BLaER1 treated with 17β-estradiol and CSF1 and Interleukin-3, amounts not matched to agents 10 nM and 100 nM (cell line): ENCODE measurements around the gene RASSF5.

ENCODE experiments used
- H3K27ac ChIP-seq, 11 experiments: shearing (Covaris generic); formaldehyde crosslinking; 2 replicates each; pipeline ENCODE4 v1.8.1; 2022
- H3K27me3 ChIP-seq, 11 experiments: shearing (Covaris generic); formaldehyde crosslinking; 2 replicates each; pipeline ENCODE4 v1.8.1; 2022
- H3K36me3 ChIP-seq, 11 experiments: shearing (Covaris generic); formaldehyde crosslinking; 2 replicates each; pipeline ENCODE4 v1.8.1; 2022
- H3K4me1 ChIP-seq, 10 experiments: shearing (Covaris generic); formaldehyde crosslinking; 2 replicates each; pipeline ENCODE4 v1.8.1; 2022
- H3K4me2 ChIP-seq, 11 experiments: shearing (Covaris generic); formaldehyde crosslinking; 2 replicates each; pipeline ENCODE4 v1.8.1; 2022
- H3K4me3 ChIP-seq, 10 experiments: shearing (Covaris generic); formaldehyde crosslinking; 2 replicates each; pipeline ENCODE4 v1.8.1; 2022
- H3K9ac ChIP-seq, 11 experiments: shearing (Covaris generic); formaldehyde crosslinking; 2 replicates each; pipeline ENCODE4 v1.8.1; 2022
- H3K9me3 ChIP-seq, 11 experiments: shearing (Covaris generic); formaldehyde crosslinking; replicated peaks in 1 of 11; 2 replicates each; pipeline ENCODE4 v1.8.1; 2022
- H4K20me1 ChIP-seq, 11 experiments: shearing (Covaris generic); formaldehyde crosslinking; 2 replicates each; pipeline ENCODE4 v1.8.1; 2022
- Cebpa-rat ChIP-seq, 11 experiments: shearing (Covaris generic); IDR thresholded peaks; 2 replicates each; pipeline ENCODE4 v1.8.1; 2022

Gene RASSF5

DNA sequence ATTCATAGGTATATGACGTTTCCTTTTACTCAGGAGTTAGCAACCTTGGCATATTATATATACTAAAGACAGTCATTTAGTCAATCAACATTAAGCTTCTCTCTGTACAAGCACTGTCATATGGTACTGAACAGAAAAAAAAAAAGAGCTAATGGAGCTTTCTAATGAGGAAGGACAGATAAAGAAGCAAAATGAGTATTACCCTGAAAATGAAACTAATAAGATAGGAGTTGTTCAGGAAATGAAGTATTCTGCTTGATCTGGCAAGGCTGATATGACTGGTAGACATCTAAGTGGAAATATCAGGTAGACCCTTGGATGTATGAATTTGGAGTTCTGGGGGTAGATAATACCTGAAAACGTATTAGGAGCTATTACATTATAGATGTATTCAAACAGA lies 41.4 kb upstream of the RASSF5 start:
- Histone ChIP-seq H3K4me1 (peaks cover 71 to 91% (median 82%) of the 10 kb centered on the region in 10 experiments), H3K4me2 (peak overlapping the region; percentile 78 to 99 (median 97); a peak in 21 of 22 replicates)
- TF ChIP-seq Cebpa-rat (IDR thresholded peaks at IDR 0.05), result no peak

DNA sequence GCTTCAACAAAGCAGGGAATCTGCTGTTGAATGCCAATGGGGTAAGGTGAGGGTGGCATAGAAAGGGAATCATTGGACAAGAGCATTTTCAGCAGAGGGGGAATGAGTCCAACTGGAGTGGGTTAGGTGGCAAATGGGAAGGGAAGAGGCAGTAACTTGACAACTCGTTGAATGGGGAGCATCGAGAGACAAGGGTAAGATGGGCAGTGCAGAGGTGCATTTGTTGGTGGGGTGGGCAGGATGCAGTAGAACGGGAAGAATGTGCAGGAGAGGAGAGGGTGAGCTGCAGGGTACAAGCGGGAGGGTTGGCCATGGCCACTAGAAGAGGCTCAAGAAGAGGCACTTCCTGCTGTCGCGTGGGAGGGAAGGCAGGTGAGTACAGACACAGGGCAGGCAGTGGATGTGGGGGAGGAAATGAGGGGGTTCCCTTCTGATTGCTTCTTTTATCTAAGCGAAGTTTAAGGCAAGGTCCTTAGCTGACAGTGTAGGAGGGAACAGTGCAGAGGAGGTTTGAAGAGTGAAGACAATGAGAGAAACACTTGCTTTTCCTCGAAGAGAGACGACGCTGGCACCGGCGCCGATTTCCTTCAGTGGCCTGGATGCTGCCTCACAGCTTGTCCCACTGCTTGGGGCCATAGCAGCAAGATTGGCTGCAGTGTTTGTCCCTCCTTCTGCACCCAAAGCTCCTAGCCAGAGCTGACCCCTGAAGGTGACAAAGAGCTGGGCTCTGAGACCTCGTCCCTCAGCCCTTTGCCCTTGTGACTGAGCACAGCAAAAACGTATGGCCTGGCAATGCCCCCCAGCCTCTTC lies 40.3 kb upstream of the RASSF5 start:
- Histone ChIP-seq H3K4me3 (peak overlapping the region in 3 of 10 experiments; percentile 2 to 7 (median 6); a peak in 2 of 20 replicates), H3K4me1 (peaks cover 77 to 91% (median 83%) of the 10 kb centered on the region in 10 experiments), H4K20me1 (peaks cover 0 to 15% (median 0%) of the 10 kb centered on the region in 11 experiments; a peak in 3 of 22 replicates), H3K27me3 (no peaks in the 10 kb centered on the region), H3K9me3 (no peaks in the 10 kb centered on the region), H3K9ac (peak overlapping the region in 9 of 11 experiments; percentile 56 to 92 (median 69); a peak in 17 of 22 replicates), H3K4me2 (peak overlapping the region; percentile 78 to 99 (median 97)), H3K27ac (peak overlapping the region in 10 of 11 experiments; percentile 10 to 95 (median 94); a peak in 20 of 22 replicates), H3K36me3 (peaks cover 17 to 25% (median 21%) of the 10 kb centered on the region in 11 experiments)
- no peak for TF ChIP-seq Cebpa-rat (IDR thresholded peaks at IDR 0.05)

More for the DNA sequence above, 41.4 kb upstream of the RASSF5 start:
- Histone ChIP-seq H3K9me3 (no peaks in the 10 kb centered on the region), H3K4me3 (no peak overlapping the region), H3K27me3 (no peaks in the 10 kb centered on the region), H3K27ac (peak overlapping the region in 9 of 11 experiments; percentile 55 to 95 (median 94); a peak in 17 of 22 replicates), H3K36me3 (peaks cover 24 to 34% (median 28%) of the 10 kb centered on the region in 11 experiments), H3K9ac (no peak overlapping the region), H4K20me1 (peaks cover 0 to 20% (median 0%) of the 10 kb centered on the region in 11 experiments; a peak in 2 of 22 replicates)

DNA sequence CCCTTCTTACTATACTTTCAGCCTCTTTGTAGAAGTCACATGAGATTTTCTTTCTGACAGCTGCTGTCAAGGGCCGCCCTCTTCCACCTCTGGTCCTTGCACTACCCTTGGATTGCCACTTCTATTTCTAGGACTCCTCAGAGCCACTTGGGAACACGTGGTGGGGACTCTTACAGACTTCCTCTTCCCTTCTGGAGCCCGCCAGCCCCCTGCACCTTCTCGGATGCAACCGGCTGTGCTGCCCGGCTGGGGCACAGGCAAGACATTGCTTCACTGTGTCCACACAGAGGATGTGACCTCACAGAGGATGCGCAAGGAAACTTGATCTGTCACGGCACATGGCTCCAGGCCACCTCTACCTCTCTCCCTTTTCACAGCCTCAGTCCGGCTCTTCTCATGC lies 39.4 kb upstream of the RASSF5 start:
- peak overlapping the region; percentile 78 to 99 (median 97) for H3K4me2 ChIP-seq

DNA sequence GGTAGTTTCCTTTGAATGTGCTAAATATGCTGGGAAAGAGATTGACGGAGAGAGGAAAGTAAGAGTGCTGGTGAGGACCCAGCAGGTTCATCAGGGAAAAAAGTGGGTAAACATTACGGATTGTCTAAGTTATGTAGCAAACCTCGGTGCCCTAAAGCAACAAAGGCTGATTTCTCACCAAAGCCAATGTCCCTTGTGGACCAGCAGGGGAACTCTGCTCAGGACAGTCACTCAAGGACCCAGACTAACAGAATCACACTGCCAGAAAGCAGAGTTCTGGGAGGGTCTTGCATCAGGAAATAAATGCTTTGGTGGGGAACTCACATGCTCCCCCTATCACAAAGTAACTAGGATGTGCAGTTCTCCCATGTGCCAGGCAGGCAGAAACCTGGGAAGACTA lies 38.8 kb upstream of the RASSF5 start:
- H3K4me2 ChIP-seq, result peak overlapping the region; percentile 78 to 99 (median 97)
- TF ChIP-seq Cebpa-rat (IDR thresholded peaks at IDR 0.05), result no peak
- H4K20me1 ChIP-seq, result peaks cover 0 to 10% (median 0%) of the 10 kb centered on the region in 11 experiments; a peak in 3 of 22 replicates
- no peak overlapping the region; a peak in 1 of 20 replicates for H3K4me3 ChIP-seq
- peak overlapping the region in 9 of 11 experiments; percentile 63 to 93 (median 89); a peak in 18 of 22 replicates for H3K9ac ChIP-seq
- peaks cover 7 to 17% (median 12%) of the 10 kb centered on the region in 11 experiments; a peak in 21 of 22 replicates for H3K36me3 ChIP-seq
- H3K27ac ChIP-seq, result peak overlapping the region in 10 of 11 experiments; percentile 52 to 95 (median 94); a peak in 20 of 22 replicates
- no peaks in the 10 kb centered on the region for H3K27me3 ChIP-seq
- H3K4me1 ChIP-seq, result peaks cover 89 to 96% (median 91%) of the 10 kb centered on the region in 10 experiments
- no peaks in the 10 kb centered on the region for H3K9me3 ChIP-seq

More for the DNA sequence above, 39.4 kb upstream of the RASSF5 start:
- Histone ChIP-seq H3K9ac (peak overlapping the region in 9 of 11 experiments; percentile 63 to 93 (median 89); a peak in 18 of 22 replicates), H3K4me3 (peak overlapping the region in 3 of 10 experiments; percentile 2 to 7 (median 6); a peak in 1 of 20 replicates), H3K27ac (peak overlapping the region in 10 of 11 experiments; percentile 52 to 95 (median 94); a peak in 20 of 22 replicates), H3K36me3 (peaks cover 11 to 17% (median 14%) of the 10 kb centered on the region in 11 experiments), H3K9me3 (no peaks in the 10 kb centered on the region), H3K27me3 (no peaks in the 10 kb centered on the region), H3K4me1 (peaks cover 86 to 91% (median 90%) of the 10 kb centered on the region in 10 experiments), H4K20me1 (peaks cover 0 to 10% (median 0%) of the 10 kb centered on the region in 11 experiments; a peak in 3 of 22 replicates)
- peak in 10 of 11 experiments; percentile 64 to 99 (median 96); a peak in 19 of 22 replicates for TF ChIP-seq Cebpa-rat (IDR thresholded peaks at IDR 0.05)

DNA sequence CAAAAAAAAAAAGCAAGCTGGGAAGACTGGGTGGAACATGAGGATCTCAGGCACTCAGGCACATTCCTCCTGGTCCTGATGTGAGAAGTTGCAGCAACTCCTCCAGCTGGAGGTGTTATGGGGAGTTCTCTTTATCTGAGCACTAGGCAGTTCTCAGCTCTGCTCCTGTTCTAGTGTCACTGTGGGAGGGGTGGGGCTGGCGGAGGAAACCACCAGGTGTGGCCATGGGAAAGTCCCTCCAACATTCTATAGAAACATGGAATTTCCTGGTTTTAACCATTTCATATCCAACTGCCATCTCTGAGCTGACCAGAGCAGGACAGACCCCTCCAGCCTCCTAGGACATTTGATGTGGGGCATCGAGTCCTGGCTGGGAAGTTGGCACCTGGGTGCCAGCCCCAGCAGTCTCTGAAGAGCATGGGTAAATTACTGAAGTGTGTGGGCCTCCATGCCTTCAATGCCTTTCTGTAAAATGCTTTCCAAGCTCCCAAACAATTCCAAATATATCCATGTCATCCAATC lies 37.9 kb upstream of the RASSF5 start:
- TF ChIP-seq Cebpa-rat (IDR thresholded peaks at IDR 0.05), result no peak
- Histone ChIP-seq H4K20me1 (peaks cover 0 to under 1% (median 0%) of the 10 kb centered on the region in 11 experiments; a peak in 2 of 22 replicates), H3K27ac (peak overlapping the region in 10 of 11 experiments; percentile 49 to 95 (median 94); a peak in 20 of 22 replicates), H3K9ac (peak overlapping the region in 10 of 11 experiments; percentile 86 to 95 (median 90); a peak in 19 of 22 replicates), H3K4me3 (peak overlapping the region; percentile 68 to 95 (median 84); a peak in 17 of 20 replicates), H3K36me3 (peaks cover 6 to 17% (median 14%) of the 10 kb centered on the region in 11 experiments), H3K4me1 (peaks cover 87 to 96% (median 89%) of the 10 kb centered on the region in 10 experiments), H3K27me3 (no peaks in the 10 kb centered on the region), H3K4me2 (peak overlapping the region; percentile 91 to 99 (median 97)), H3K9me3 (no peaks in the 10 kb centered on the region)

DNA sequence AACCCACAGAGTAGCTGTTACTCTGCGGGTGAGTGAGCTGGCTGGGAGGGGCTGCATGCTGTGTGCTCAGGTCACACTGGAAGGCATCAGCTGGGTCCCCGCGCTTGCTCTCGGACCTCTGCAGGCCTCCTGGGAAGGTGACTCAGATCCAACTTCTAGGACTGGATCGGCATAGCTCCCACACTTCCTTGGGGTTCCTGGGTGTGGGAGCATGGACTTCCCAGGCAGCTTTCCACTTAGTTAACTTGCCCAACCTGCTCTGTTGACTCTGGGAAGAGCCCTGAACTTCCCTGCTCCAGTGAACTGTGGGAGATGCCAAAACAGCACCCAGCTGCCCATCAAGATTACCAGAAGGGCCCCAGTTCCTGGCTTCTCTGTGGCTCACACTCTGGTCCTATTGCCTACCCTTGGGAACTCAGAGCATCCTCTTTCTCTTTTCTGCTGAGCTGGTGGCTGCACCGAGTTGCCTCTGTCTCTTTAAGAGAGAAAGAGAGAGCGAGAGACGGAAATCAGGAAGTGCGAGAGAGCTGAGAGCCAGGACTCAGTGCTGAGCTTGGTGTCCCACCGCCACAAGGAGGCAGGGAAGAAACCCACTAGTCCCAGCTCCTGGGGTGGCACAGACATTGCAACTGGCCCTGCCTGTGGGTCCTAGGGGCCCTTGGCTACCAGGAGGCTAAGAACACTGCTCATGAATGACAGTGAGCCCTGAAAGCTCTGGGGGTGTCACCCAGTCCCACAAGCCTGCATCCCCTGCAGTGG lies 37.2 kb upstream of the RASSF5 start, which contains the start of gene IKBKE:
TSS of gene IKBKE (plus strand) at position 544 of the 759 bp plus-strand sequence. CDS start 2,752 bp downstream, outside the sequence.
- H4K20me1 ChIP-seq, result no peaks in the 10 kb centered on the region; a peak in 2 of 22 replicates
- H3K4me2 ChIP-seq, result peak within 1 kb of the TSS; percentile 91 to 99 (median 97)
- peaks cover 82 to 96% (median 88%) of the 10 kb centered on the region in 10 experiments for H3K4me1 ChIP-seq
- no peak for TF ChIP-seq Cebpa-rat (IDR thresholded peaks at IDR 0.05)
- no peaks in the 10 kb centered on the region for H3K27me3 ChIP-seq
- H3K9me3 ChIP-seq, result no peaks in the 10 kb centered on the region
- H3K27ac ChIP-seq, result peak within 1 kb of the TSS; percentile 39 to 95 (median 94); a peak in 21 of 22 replicates
- H3K9ac ChIP-seq, result peak within 1 kb of the TSS; percentile 81 to 95 (median 90)
- peak within 1 kb of the TSS; percentile 68 to 95 (median 84) for H3K4me3 ChIP-seq
- H3K36me3 ChIP-seq, result peaks cover 13 to 23% (median 20%) of the 10 kb centered on the region in 11 experiments

DNA sequence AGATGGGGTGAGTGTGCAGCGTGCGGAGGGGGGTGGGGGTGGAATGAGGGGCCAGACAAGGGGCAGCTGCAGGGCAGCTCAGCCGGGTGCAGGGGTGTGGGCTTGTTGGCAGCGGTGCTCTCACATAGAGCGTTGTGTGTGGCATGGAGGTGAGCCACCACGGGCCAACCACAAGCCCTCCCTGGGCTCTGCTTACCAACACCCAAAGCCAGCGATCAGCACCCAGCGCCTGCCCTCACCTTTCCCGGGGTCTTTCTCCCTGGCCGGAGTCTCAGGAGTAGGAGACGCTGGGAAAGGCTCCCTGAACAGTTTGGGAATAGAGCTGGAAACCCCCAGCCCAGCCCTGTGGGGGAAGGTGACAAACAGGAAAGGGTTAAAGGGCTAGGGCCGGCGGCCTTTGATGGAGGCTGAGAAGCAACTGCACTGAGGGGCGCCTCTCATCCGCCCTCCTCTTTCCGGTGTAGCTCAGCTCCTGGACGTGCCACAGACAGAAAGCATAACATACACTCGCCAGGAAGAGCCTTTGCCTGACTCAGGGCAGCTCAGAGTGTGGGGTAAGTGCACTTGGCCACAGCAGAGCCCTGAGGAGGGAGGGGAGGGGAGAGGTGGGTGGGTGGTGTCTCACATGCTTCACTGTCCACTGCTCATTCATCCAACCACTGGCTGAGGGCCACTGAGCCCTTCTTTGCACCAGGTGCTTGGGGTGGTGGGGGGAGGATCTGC lies 36.5 kb upstream of the RASSF5 start:
- Histone ChIP-seq H3K36me3 (peaks cover 19 to 31% (median 28%) of the 10 kb centered on the region in 11 experiments), H3K9ac (peak overlapping the region; percentile 81 to 95 (median 90)), H3K4me1 (peaks cover 74 to 91% (median 81%) of the 10 kb centered on the region in 10 experiments), H3K27ac (peak overlapping the region; percentile 39 to 95 (median 94); a peak in 21 of 22 replicates), H3K4me2 (peak overlapping the region; percentile 91 to 99 (median 97)), H3K4me3 (peak overlapping the region; percentile 68 to 95 (median 84)), H4K20me1 (peaks cover 0 to 2% (median 0%) of the 10 kb centered on the region in 11 experiments; a peak in 4 of 22 replicates), H3K27me3 (no peaks in the 10 kb centered on the region), H3K9me3 (no peaks in the 10 kb centered on the region)
- TF ChIP-seq Cebpa-rat (IDR thresholded peaks at IDR 0.05), result no peak
